OCI-LY1 (cell line): ENCODE data around the gene PDE9A.

ENCODE experiments used
- H2AFZ ChIP-seq: fragments of 200-600 bp; sonication (generic), shearing (Covaris generic); 2 replicates; pipeline ENCODE4 v1.6.0; 2014; ENCODE audit warnings: antibody characterized with exemption, mild to moderate bottlenecking, low read length
- H3F3A ChIP-seq: fragments of 200-600 bp; sonication (generic), shearing (Covaris generic); 2 replicates; pipeline ENCODE4 v1.6.0; 2014; ENCODE audit warnings: mild to moderate bottlenecking, antibody characterized with exemption, low read length, moderate library complexity; ENCODE audit not compliant: insufficient read depth
- H3K27ac ChIP-seq: fragments of 200-600 bp; sonication (generic); 2 replicates; pipeline ENCODE4 v1.5.1; 2014; ENCODE audit warnings: low read length, mixed run types, mild to moderate bottlenecking, low read depth; ENCODE audit not compliant: poor library complexity, severe bottlenecking
- H3K27me3 ChIP-seq: fragments of 200-600 bp; sonication (generic); 2 replicates; pipeline ENCODE4 v1.6.0; 2014; ENCODE audit warnings: antibody characterized with exemption, mild to moderate bottlenecking, low read length, moderate library complexity; ENCODE audit not compliant: insufficient read depth
- H3K36me3 ChIP-seq: fragments of 200-600 bp; sonication (generic); 2 replicates; pipeline ENCODE4 v1.6.1; 2014; ENCODE audit warnings: mild to moderate bottlenecking, antibody characterized with exemption, low read length, moderate library complexity, mixed read lengths; ENCODE audit not compliant: insufficient read depth
- H3K4me1 ChIP-seq: fragments of 200-600 bp; sonication (generic); 2 replicates; pipeline ENCODE4 v1.5.1; 2014; ENCODE audit warnings: mild to moderate bottlenecking, low read length, moderate library complexity; ENCODE audit not compliant: insufficient read depth, severe bottlenecking
- H3K4me2 ChIP-seq: fragments of 200-600 bp; sonication (generic), shearing (Covaris generic); 2 replicates; pipeline ENCODE4 v1.6.1; 2014; ENCODE audit warnings: low read length
- H3K4me3 ChIP-seq: fragments of 200-600 bp; sonication (generic); 2 replicates; pipeline ENCODE4 v1.5.1; 2014; ENCODE audit warnings: low read length, low read depth, mild to moderate bottlenecking, mixed read lengths; ENCODE audit not compliant: poor library complexity, severe bottlenecking
- H3K79me2 ChIP-seq: fragments of 200-600 bp; shearing (Covaris generic); 2 replicates; pipeline ENCODE4 v1.6.1; 2016; ENCODE audit warnings: mixed run types, low read length, mixed read lengths; ENCODE audit not compliant: insufficient read depth
- H3K9ac ChIP-seq: fragments of 200-600 bp; sonication (generic), shearing (Covaris generic); 2 replicates; pipeline ENCODE4 v1.6.1; 2014; ENCODE audit warnings: mild to moderate bottlenecking, low read length, mixed read lengths
- H3K9me2 ChIP-seq: fragments of 200-600 bp; sonication (generic), shearing (Covaris generic); 2 replicates; pipeline ENCODE4 v1.6.1; 2014; ENCODE audit warnings: low read depth, mild to moderate bottlenecking, low read length, mixed read lengths
- H3K9me3 ChIP-seq: fragments of 200-600 bp; shearing (Covaris generic); 2 replicates; pipeline ENCODE4 v1.6.1; 2014; ENCODE audit warnings: low read length, mixed read lengths
- H4K20me1 ChIP-seq: fragments of 200-600 bp; sonication (generic), shearing (Covaris generic); 2 replicates; pipeline ENCODE4 v1.6.0; 2016; ENCODE audit warnings: mild to moderate bottlenecking, low read length; ENCODE audit not compliant: insufficient read depth
- EZH2 ChIP-seq: fragments of 200-600 bp; sonication (generic), shearing (Covaris generic); IDR thresholded peaks from 2 replicates; pipeline ENCODE4 v1.8.0; 2017; ENCODE audit warnings: borderline replicate concordance, mixed run types, mild to moderate bottlenecking, antibody characterized with exemption, low read length, moderate library complexity, mixed read lengths
- TF ChIP-seq, protein P1 (sequence below): fragments of 200-600 bp; sonication (generic), shearing (Covaris generic); IDR thresholded peaks from 2 replicates; pipeline ENCODE4 v1.5.1; 2017; ENCODE audit warnings: mild to moderate bottlenecking, antibody characterized with exemption, low read length, moderate library complexity, mixed read lengths

The PDE9A gene

DNA sequence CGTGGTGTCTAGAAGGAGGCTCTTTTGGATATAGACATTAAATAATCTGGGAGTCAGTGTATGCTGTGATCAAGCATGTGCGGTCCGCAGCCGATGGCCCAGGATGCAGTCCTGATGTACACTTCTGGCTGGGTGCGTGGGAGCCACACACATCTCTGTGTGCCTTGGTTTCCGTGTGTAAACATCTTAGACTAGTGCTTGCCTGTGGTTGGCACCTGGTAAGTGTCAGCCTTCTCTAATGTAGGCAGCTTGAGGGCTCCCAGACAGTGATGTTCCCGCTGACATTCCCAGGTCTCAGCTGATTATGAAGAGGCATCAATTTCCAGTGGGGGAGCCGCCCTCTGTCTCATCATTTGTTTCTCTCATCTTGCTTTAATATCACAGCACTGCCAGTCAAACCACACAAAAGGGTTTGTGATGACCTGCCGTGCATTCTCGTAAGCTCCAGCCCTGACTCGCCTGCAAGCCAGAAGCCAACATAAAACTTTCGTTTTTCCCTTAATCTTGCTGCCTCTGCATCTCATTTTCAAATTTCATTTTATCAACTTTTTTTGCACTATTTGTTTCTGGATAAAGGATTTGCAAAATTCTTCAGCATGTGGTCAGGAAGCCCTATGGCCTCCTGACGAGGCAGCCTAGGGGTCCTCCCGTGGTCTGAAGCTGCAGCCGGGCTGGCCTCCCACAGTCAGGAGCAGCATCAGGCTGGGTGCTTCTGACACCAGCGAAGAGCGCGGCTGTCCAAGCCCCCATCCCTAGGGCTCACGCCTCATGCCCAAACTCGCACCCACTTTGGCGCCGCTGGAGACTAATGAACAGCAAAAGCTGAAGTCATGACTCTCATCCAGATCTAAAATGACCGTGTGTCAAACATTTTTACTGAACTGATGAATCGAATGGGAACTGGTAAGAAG lies 28.1 kb downstream of the PDE9A start:
- Histone ChIP-seq H3K27me3 (peaks cover 15% of the 10 kb centered on the region), H4K20me1 (no peaks in the 10 kb centered on the region), H3F3A (no peaks in the 10 kb centered on the region), H3K79me2 (no peaks in the 10 kb centered on the region), H3K9me2 (no peaks in the 10 kb centered on the region), H3K4me1 (no peaks in the 10 kb centered on the region), H3K27ac (no peak overlapping the region), H3K4me2 (no peak overlapping the region), H3K9me3 (no peaks in the 10 kb centered on the region), H3K9ac (no peak overlapping the region), H3K36me3 (no peaks in the 10 kb centered on the region), H2AFZ (no peak overlapping the region), H3K4me3 (no peak overlapping the region)
- TF ChIP-seq EZH2 = no peak
- TF ChIP-seq, protein P1, sequence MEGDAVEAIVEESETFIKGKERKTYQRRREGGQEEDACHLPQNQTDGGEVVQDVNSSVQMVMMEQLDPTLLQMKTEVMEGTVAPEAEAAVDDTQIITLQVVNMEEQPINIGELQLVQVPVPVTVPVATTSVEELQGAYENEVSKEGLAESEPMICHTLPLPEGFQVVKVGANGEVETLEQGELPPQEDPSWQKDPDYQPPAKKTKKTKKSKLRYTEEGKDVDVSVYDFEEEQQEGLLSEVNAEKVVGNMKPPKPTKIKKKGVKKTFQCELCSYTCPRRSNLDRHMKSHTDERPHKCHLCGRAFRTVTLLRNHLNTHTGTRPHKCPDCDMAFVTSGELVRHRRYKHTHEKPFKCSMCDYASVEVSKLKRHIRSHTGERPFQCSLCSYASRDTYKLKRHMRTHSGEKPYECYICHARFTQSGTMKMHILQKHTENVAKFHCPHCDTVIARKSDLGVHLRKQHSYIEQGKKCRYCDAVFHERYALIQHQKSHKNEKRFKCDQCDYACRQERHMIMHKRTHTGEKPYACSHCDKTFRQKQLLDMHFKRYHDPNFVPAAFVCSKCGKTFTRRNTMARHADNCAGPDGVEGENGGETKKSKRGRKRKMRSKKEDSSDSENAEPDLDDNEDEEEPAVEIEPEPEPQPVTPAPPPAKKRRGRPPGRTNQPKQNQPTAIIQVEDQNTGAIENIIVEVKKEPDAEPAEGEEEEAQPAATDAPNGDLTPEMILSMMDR = no peak

DNA sequence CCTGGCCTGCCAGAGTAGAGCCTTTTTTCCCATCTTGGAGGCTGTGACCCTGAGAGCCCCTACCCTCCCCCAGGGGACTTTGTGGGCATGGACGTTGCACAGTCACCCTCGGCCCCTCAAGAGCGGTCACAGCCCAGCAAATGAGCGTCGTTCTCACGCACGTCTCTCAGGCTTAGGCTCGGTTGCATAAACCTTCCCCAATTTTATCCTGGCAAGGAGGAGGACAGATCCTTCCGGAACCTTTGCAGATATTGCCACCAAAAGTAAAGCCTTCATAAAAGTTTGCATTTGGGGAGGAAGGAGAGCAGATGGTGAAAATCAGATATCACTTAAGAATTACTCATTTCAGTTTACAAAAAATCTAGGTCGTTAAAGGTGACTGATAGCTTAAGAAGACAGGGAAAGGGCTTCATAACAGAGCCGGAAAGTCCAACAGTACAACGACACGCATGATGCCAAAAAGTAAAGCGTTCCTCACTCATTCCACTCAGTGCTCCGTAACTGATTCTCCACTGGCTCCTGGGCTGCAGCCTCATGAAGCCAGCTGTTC lies 29.3 kb downstream of the PDE9A start:
- H3K9ac ChIP-seq = no peak overlapping the region
- H3F3A ChIP-seq = no peaks in the 10 kb centered on the region
- H3K79me2 ChIP-seq = no peaks in the 10 kb centered on the region
- H2AFZ ChIP-seq = no peak overlapping the region
- H3K9me3 ChIP-seq = no peaks in the 10 kb centered on the region
- no peaks in the 10 kb centered on the region for H3K36me3 ChIP-seq
- TF ChIP-seq, protein P1 = no peak
- no peak for TF ChIP-seq EZH2
- no peaks in the 10 kb centered on the region for H3K4me1 ChIP-seq
- no peak overlapping the region for H3K27ac ChIP-seq
- H3K4me3 ChIP-seq = no peak overlapping the region
- no peaks in the 10 kb centered on the region for H3K9me2 ChIP-seq
- H3K4me2 ChIP-seq = no peak overlapping the region
- no peaks in the 10 kb centered on the region for H4K20me1 ChIP-seq
- H3K27me3 ChIP-seq = peaks cover 15% of the 10 kb centered on the region

DNA sequence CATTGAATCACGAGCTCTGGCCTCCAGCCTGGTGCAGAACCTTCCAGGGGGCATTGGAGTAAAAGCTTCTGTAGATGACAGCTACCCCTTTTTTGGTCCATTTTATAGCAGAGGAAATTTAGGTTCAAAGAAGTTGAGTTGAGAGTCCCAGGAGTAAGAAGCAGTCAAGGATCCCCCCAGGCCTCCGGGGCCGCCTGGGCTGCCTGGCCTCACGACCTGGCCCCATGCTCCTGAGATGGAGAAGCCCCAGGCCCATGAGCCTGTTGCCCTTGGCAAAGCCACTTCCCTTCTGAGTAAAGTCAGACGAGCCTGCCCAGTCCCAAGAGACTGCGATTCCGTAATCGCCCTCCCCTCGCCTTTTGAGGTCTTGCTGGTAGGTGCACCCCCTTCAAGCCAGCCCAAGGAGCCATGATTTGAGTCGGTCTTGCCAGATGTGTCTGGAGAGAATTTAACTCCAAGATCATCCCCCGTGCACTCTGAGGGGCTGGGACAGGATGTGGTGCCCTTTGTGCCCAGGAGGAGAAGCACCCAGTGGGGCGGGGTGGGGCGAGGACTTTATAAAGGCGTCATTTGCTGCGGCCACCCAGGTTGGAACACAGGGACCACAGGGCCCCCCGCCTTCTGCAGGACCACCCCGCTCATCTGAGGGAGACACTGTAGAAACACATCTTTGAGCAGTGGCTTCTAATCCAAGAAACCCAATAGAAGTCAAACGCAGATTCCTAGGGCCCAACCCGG lies 30.1 kb downstream of the PDE9A start:
- TF ChIP-seq, protein P1 = no peak
- no peak for TF ChIP-seq EZH2
- Histone ChIP-seq H3F3A (no peaks in the 10 kb centered on the region), H3K9me2 (no peaks in the 10 kb centered on the region), H3K4me3 (no peak overlapping the region), H3K36me3 (no peaks in the 10 kb centered on the region), H3K27me3 (peaks cover 15% of the 10 kb centered on the region), H3K4me1 (no peaks in the 10 kb centered on the region), H2AFZ (no peak overlapping the region), H3K27ac (no peak overlapping the region), H3K9me3 (no peaks in the 10 kb centered on the region), H3K4me2 (no peak overlapping the region), H3K9ac (no peak overlapping the region), H4K20me1 (no peaks in the 10 kb centered on the region), H3K79me2 (no peaks in the 10 kb centered on the region)
